ENCODE results near the gene MPC1.

MPC1 gene

DNA sequence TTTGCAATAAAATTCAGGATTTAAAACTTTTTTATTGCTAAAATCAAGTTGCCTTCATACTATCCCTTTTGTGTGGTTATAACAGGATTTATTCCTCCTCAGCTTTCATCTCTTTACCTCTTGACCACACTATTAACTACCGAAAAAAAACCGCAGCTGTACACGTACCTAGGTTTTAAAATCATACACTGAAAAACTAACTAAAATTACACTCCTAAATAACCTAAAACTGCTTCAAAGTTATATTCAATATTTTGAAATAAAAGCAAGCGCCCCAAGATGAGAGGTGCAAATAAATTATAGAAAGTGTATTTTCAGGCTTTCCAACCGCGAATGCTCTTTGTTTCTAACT, 1.4 kb downstream of the MPC1 start:
- Histone ChIP-seq H3K4me1 (ENCODE audit: control insufficient read depth in 2 of 2, insufficient read depth in 1 of 2, low read depth in 1 of 2, low read length in 2 of 2) (peaks cover 0 to 2% of the 10 kb centered on the region in 2 donors), H3K9me3 (replicated peaks in 1 of 2; ENCODE audit: control insufficient read depth in 2 of 2, insufficient read depth in 1 of 2, low read depth in 1 of 2, low read length in 2 of 2) (no peaks in the 10 kb centered on the region), H2AK5ac (ENCODE audit: low read depth, low read length) (no peak overlapping the region), H3K9ac (ENCODE audit: low read depth, low read length, poor library complexity) (no peak overlapping the region), H3K36me3 (replicated peaks in 1 of 2; ENCODE audit: control insufficient read depth in 2 of 2, insufficient read depth in 2 of 2, low read length in 2 of 2) (no peaks in the 10 kb centered on the region), H3K27me3 (ENCODE audit: control insufficient read depth in 3 of 3, insufficient read depth in 3 of 3, low read depth in 1 of 3, low read length in 3 of 3) (peaks cover 0 to 2% (median 0%) of the 10 kb centered on the region in 3 experiments), H3K4me3 (ENCODE audit: low read length in 2 of 2) (peak overlapping the region in 1 of 2 donors; percentile 60), H3K23ac (ENCODE audit: low read depth, low read length, poor library complexity) (no peak overlapping the region), H2BK5ac (ENCODE audit: low read length) (no peak overlapping the region), H3K27ac (replicated peaks; ENCODE audit: low read length) (no peak overlapping the region), H3K18ac (ENCODE audit: low read length) (no peak overlapping the region), H2BK12ac (ENCODE audit: low read length) (no peak overlapping the region), H4K91ac (ENCODE audit: low read depth, low read length, poor library complexity) (no peak overlapping the region), H3K4ac (ENCODE audit: low read length) (no peak overlapping the region), H3K4me2 (ENCODE audit: insufficient read depth, low read length, poor library complexity, severe bottlenecking) (peak overlapping the region; percentile 99), H2AFZ (ENCODE audit: low read length) (peak overlapping the region; percentile 96), H3K79me1 (ENCODE audit: low read depth, low read length) (peaks cover 8% of the 10 kb centered on the region), H2BK15ac (ENCODE audit: low read length) (no peak overlapping the region), H3K14ac (ENCODE audit: low read length) (no peak overlapping the region), H4K8ac (ENCODE audit: low read depth, low read length) (no peak overlapping the region), H2BK120ac (ENCODE audit: low read depth, low read length) (no peak overlapping the region)
- no CpG with 5 or more reads among the region's 6 CpGs for WGBS, 2 donors (ENCODE audit: extremely low coverage in 2 of 2, insufficient read length in 2 of 2, insufficient replicate concordance in 1 of 2)
- DNase-seq (ENCODE audit: low spot score), result no peak

DNA sequence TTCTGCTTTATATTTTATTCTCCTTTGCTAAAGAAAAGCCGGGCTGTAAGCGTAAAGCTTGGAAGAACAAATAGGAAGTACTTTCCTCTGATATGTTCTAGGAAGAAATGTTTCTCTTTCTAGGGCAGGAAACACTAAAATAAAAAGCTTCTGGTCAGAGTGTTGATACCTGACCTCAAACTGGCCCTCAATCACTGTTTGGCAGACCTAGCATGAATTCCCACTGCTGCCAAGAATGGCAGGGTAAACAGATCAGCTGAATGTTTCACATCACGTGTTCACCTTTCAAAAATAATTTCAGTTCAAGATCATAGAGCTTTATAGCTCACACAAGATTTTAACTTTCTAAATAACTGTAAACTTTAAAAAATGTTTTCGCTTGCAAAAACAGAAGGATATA, 2.9 kb downstream of the MPC1 start:
- no peaks in the 10 kb centered on the region for H3K36me3 ChIP-seq (replicated peaks in 1 of 2; ENCODE audit: control insufficient read depth in 2 of 2, insufficient read depth in 2 of 2, low read length in 2 of 2)
- H3K9me3 ChIP-seq (replicated peaks in 1 of 2; ENCODE audit: control insufficient read depth in 2 of 2, insufficient read depth in 1 of 2, low read depth in 1 of 2, low read length in 2 of 2), result no peaks in the 10 kb centered on the region
- H3K4me1 ChIP-seq (ENCODE audit: control insufficient read depth in 2 of 2, insufficient read depth in 1 of 2, low read depth in 1 of 2, low read length in 2 of 2), result peaks cover 0 to 2% of the 10 kb centered on the region in 2 donors
- peaks cover 6% of the 10 kb centered on the region for H3K79me1 ChIP-seq (ENCODE audit: low read depth, low read length)
- no peak overlapping the region for H2AFZ ChIP-seq (ENCODE audit: low read length)
- no peak overlapping the region for H4K8ac ChIP-seq (ENCODE audit: low read depth, low read length)
- WGBS, 2 donors (ENCODE audit: extremely low coverage in 2 of 2, insufficient read length in 2 of 2, insufficient replicate concordance in 1 of 2), result no CpG with 5 or more reads among the region's 4 CpGs
- no peak overlapping the region for H2AK5ac ChIP-seq (ENCODE audit: low read depth, low read length)
- peaks cover 0 to 2% (median 0%) of the 10 kb centered on the region in 3 experiments for H3K27me3 ChIP-seq (ENCODE audit: control insufficient read depth in 3 of 3, insufficient read depth in 3 of 3, low read depth in 1 of 3, low read length in 3 of 3)
- no peak overlapping the region for H3K4me3 ChIP-seq (ENCODE audit: low read length in 2 of 2)
- no peak overlapping the region for H2BK15ac ChIP-seq (ENCODE audit: low read length)
- no peak overlapping the region for H3K4me2 ChIP-seq (ENCODE audit: insufficient read depth, low read length, poor library complexity, severe bottlenecking)
- H3K18ac ChIP-seq (ENCODE audit: low read length), result no peak overlapping the region
- H2BK5ac ChIP-seq (ENCODE audit: low read length), result no peak overlapping the region
- H2BK12ac ChIP-seq (ENCODE audit: low read length), result no peak overlapping the region
- no peak for DNase-seq (ENCODE audit: low spot score)
- H3K23ac ChIP-seq (ENCODE audit: low read depth, low read length, poor library complexity), result no peak overlapping the region
- no peak overlapping the region for H3K14ac ChIP-seq (ENCODE audit: low read length)
- no peak overlapping the region for H3K27ac ChIP-seq (replicated peaks; ENCODE audit: low read length)
- no peak overlapping the region for H3K4ac ChIP-seq (ENCODE audit: low read length)
- H2BK120ac ChIP-seq (ENCODE audit: low read depth, low read length), result no peak overlapping the region
- no peak overlapping the region for H4K91ac ChIP-seq (ENCODE audit: low read depth, low read length, poor library complexity)
- H3K9ac ChIP-seq (ENCODE audit: low read depth, low read length, poor library complexity), result no peak overlapping the region

DNA sequence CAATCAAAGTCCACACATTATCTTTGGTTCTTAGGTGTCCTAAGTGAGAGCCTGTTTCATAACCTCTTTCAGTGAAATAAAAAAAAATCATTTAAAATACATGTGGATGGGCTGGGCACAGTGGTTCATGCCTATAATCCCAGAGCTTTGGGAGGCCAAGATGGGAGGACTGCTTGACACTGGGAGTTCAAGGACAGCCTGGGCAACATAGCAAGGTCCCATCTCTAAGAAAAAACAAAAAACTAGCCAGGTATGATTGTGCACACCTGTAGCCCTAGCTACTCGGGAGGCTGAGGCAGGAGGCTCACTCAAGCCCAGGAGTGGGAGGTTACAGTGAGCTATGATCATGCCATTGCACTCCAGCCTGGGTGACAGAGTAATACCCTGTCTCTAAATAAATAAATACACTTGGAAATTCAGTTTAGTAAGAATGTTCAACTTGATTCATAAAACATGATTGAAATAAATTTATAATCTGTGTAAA, 3.6 kb downstream of the MPC1 start:
- H3K27ac ChIP-seq (replicated peaks; ENCODE audit: low read length), result no peak overlapping the region
- H3K14ac ChIP-seq (ENCODE audit: low read length), result no peak overlapping the region
- H4K91ac ChIP-seq (ENCODE audit: low read depth, low read length, poor library complexity), result no peak overlapping the region
- no peak overlapping the region for H3K4me2 ChIP-seq (ENCODE audit: insufficient read depth, low read length, poor library complexity, severe bottlenecking)
- H3K4ac ChIP-seq (ENCODE audit: low read length), result no peak overlapping the region
- DNase-seq (ENCODE audit: low spot score), result no peak
- no CpG with 5 or more reads among the region's 1 CpG for WGBS, 2 donors (ENCODE audit: extremely low coverage in 2 of 2, insufficient read length in 2 of 2, insufficient replicate concordance in 1 of 2)
- H3K23ac ChIP-seq (ENCODE audit: low read depth, low read length, poor library complexity), result no peak overlapping the region
- peaks cover 0 to 2% of the 10 kb centered on the region in 2 donors for H3K4me1 ChIP-seq (ENCODE audit: control insufficient read depth in 2 of 2, insufficient read depth in 1 of 2, low read depth in 1 of 2, low read length in 2 of 2)
- no peak overlapping the region for H3K9ac ChIP-seq (ENCODE audit: low read depth, low read length, poor library complexity)
- H3K36me3 ChIP-seq (replicated peaks in 1 of 2; ENCODE audit: control insufficient read depth in 2 of 2, insufficient read depth in 2 of 2, low read length in 2 of 2), result no peaks in the 10 kb centered on the region
- H2AFZ ChIP-seq (ENCODE audit: low read length), result no peak overlapping the region
- H2BK120ac ChIP-seq (ENCODE audit: low read depth, low read length), result no peak overlapping the region
- H2BK5ac ChIP-seq (ENCODE audit: low read length), result no peak overlapping the region
- peaks cover 0 to 2% (median 0%) of the 10 kb centered on the region in 3 experiments for H3K27me3 ChIP-seq (ENCODE audit: control insufficient read depth in 3 of 3, insufficient read depth in 3 of 3, low read depth in 1 of 3, low read length in 3 of 3)
- no peak overlapping the region for H3K18ac ChIP-seq (ENCODE audit: low read length)
- no peak overlapping the region for H2AK5ac ChIP-seq (ENCODE audit: low read depth, low read length)
- no peak overlapping the region for H4K8ac ChIP-seq (ENCODE audit: low read depth, low read length)
- no peak overlapping the region for H2BK15ac ChIP-seq (ENCODE audit: low read length)
- H3K9me3 ChIP-seq (replicated peaks in 1 of 2; ENCODE audit: control insufficient read depth in 2 of 2, insufficient read depth in 1 of 2, low read depth in 1 of 2, low read length in 2 of 2), result no peaks in the 10 kb centered on the region
- no peak overlapping the region for H3K4me3 ChIP-seq (ENCODE audit: low read length in 2 of 2)
- peaks cover 6% of the 10 kb centered on the region for H3K79me1 ChIP-seq (ENCODE audit: low read depth, low read length)
- no peak overlapping the region for H2BK12ac ChIP-seq (ENCODE audit: low read length)

DNA sequence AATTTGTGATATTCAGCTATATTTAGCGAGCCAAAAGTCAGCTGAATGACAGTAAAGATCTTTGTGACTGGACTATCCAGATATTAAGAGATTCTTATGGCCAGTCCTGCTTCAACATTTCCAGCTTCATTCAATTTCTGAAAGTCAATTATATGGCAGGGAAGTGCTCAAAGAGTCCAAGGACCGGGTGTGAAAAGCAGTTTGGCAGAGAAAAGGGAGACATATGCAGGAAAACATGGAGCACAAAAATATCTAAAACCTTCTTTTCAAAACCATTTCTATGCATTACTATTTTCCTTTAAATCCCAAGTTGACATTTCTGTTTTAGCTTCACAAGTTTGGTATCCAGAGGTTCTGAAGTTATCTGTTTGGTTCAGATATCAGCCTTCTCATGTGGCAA, 5.0 kb downstream of the MPC1 start:
- Histone ChIP-seq H3K36me3 (replicated peaks in 1 of 2; ENCODE audit: control insufficient read depth in 2 of 2, insufficient read depth in 2 of 2, low read length in 2 of 2) (no peaks in the 10 kb centered on the region), H4K8ac (ENCODE audit: low read depth, low read length) (no peak overlapping the region)

More for the DNA sequence above, 5.0 kb downstream of the MPC1 start:
- H2AK5ac ChIP-seq (ENCODE audit: low read depth, low read length), result no peak overlapping the region
- no peak overlapping the region for H3K18ac ChIP-seq (ENCODE audit: low read length)
- H3K4me1 ChIP-seq (ENCODE audit: control insufficient read depth in 2 of 2, insufficient read depth in 1 of 2, low read depth in 1 of 2, low read length in 2 of 2), result peaks cover 0 to 2% of the 10 kb centered on the region in 2 donors
- no peak overlapping the region for H3K4me3 ChIP-seq (ENCODE audit: low read length in 2 of 2)
- H3K27ac ChIP-seq (replicated peaks; ENCODE audit: low read length), result no peak overlapping the region
- H2AFZ ChIP-seq (ENCODE audit: low read length), result no peak overlapping the region
- no peak overlapping the region for H3K9ac ChIP-seq (ENCODE audit: low read depth, low read length, poor library complexity)
- H2BK5ac ChIP-seq (ENCODE audit: low read length), result no peak overlapping the region
- peaks cover 0 to 2% (median 0%) of the 10 kb centered on the region in 3 experiments for H3K27me3 ChIP-seq (ENCODE audit: control insufficient read depth in 3 of 3, insufficient read depth in 3 of 3, low read depth in 1 of 3, low read length in 3 of 3)
- H2BK120ac ChIP-seq (ENCODE audit: low read depth, low read length), result no peak overlapping the region
- H3K4me2 ChIP-seq (ENCODE audit: insufficient read depth, low read length, poor library complexity, severe bottlenecking), result no peak overlapping the region
- H3K4ac ChIP-seq (ENCODE audit: low read length), result no peak overlapping the region
- no peak overlapping the region for H2BK15ac ChIP-seq (ENCODE audit: low read length)
- H3K79me1 ChIP-seq (ENCODE audit: low read depth, low read length), result peaks cover 6% of the 10 kb centered on the region
- WGBS, 2 donors (ENCODE audit: extremely low coverage in 2 of 2, insufficient read length in 2 of 2, insufficient replicate concordance in 1 of 2), result no CpG with 5 or more reads among the region's 2 CpGs
- H3K23ac ChIP-seq (ENCODE audit: low read depth, low read length, poor library complexity), result no peak overlapping the region
- H3K14ac ChIP-seq (ENCODE audit: low read length), result no peak overlapping the region
- H4K91ac ChIP-seq (ENCODE audit: low read depth, low read length, poor library complexity), result no peak overlapping the region
- no peak overlapping the region for H2BK12ac ChIP-seq (ENCODE audit: low read length)
- no peak for DNase-seq (ENCODE audit: low spot score)
- no peaks in the 10 kb centered on the region for H3K9me3 ChIP-seq (replicated peaks in 1 of 2; ENCODE audit: control insufficient read depth in 2 of 2, insufficient read depth in 1 of 2, low read depth in 1 of 2, low read length in 2 of 2)

Data from neuronal stem cell (in vitro differentiated cells).